ENCODE measurements around the gene FNDC10.
"Not testable (repeated sequence)": the region's sequence is repeated elsewhere in the genome, so short reads cannot be mapped to it uniquely, and the experiment has no call there.

FNDC10 gene

GRCh38 chr1:1599935-1600860 lies at the start of gene FNDC10:
FNDC10 (minus strand) TSS chr1:1600135; CDS start chr1:1600015, 120 bp downstream.
- Histone ChIP-seq H3K27me3 (peaks cover 39 to 72% (median 53%) of the 10 kb centered on the region in 11 experiments), H3K9ac (peak within 1 kb of the TSS in 10 of 11 experiments; percentile 32 to 62 (median 52); a peak in 18 of 22 replicates), H3K4me1 (peaks cover 41 to 79% (median 73%) of the 10 kb centered on the region in 10 experiments), H3K4me2 (peak within 1 kb of the TSS; percentile 82 to 94 (median 90)), H3K27ac (no peak within 1 kb of the TSS), H3K9me3 (replicated peaks in 1 of 11) (no peaks in the 10 kb centered on the region), H4K20me1 (peaks cover 0 to 31% (median 9%) of the 10 kb centered on the region in 11 experiments; a peak in 12 of 22 replicates), H3K4me3 (peak within 1 kb of the TSS; percentile 55 to 75 (median 61)), H3K36me3 (no peaks in the 10 kb centered on the region)
- TF ChIP-seq Cebpa-rat (IDR thresholded peaks at IDR 0.05) = no peak

- not testable (repeated sequence) for H3K4me2 ChIP-seq; H3K9ac ChIP-seq; H3K27me3 ChIP-seq; H3K4me3 ChIP-seq; H3K9me3 ChIP-seq (replicated peaks in 1 of 11); H3K4me1 ChIP-seq; H3K27ac ChIP-seq
- peaks cover 0 to 12% (median 0%) of the 10 kb centered on the region in 11 experiments; a peak in 2 of 22 replicates for H4K20me1 ChIP-seq
- peaks cover 67 to 79% (median 71%) of the 10 kb centered on the region in 11 experiments for H3K36me3 ChIP-seq
Observed at GRCh38 chr1:1648265-1648664, 48.3 kb upstream of the FNDC10 start.

GRCh38 chr1:1647567-1648241 lies 47.8 kb upstream of the FNDC10 start:
- H3K4me3 ChIP-seq; H3K4me2 ChIP-seq; H3K4me1 ChIP-seq; H3K9ac ChIP-seq; H3K9me3 ChIP-seq (replicated peaks in 1 of 11); H3K27ac ChIP-seq; H3K27me3 ChIP-seq: not testable (repeated sequence)
- Histone ChIP-seq H4K20me1 (peaks cover 0 to 12% (median 0%) of the 10 kb centered on the region in 11 experiments; a peak in 2 of 22 replicates), H3K36me3 (peaks cover 62 to 74% (median 66%) of the 10 kb centered on the region in 11 experiments)

DNA sequence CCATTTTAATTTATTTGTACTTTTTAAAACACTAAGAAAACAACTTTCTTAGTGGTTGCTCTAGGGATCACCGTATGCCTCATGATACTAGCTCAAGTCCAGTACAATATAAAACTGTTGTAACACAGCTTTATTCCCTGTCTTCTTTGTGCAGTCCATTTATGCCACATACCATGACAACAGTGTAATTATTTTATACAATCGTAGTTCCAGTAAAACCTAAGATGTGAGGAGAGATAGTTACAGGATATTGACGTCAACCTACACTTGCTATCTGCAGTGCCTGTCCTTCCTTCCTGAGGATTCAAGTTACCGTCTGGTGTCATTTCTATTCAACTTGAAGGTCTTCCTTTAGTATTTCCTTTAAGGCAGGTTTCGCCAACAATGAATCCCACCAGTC lies 46.4 kb upstream of the FNDC10 start:
- H3K9me3 ChIP-seq (replicated peaks in 1 of 11); H3K9ac ChIP-seq; H3K27me3 ChIP-seq; H3K27ac ChIP-seq; H3K4me3 ChIP-seq; H3K4me1 ChIP-seq; H3K4me2 ChIP-seq: not testable (repeated sequence)
- peaks cover 48 to 60% (median 52%) of the 10 kb centered on the region in 11 experiments for H3K36me3 ChIP-seq
- H4K20me1 ChIP-seq = peaks cover 0 to 12% (median 0%) of the 10 kb centered on the region in 11 experiments; a peak in 1 of 22 replicates

GRCh38 chr1:1640711-1641461 lies 41.0 kb upstream of the FNDC10 start:
- not testable (repeated sequence) for H3K9ac ChIP-seq; H3K27ac ChIP-seq; H3K27me3 ChIP-seq; H3K9me3 ChIP-seq (replicated peaks in 1 of 11); H3K4me2 ChIP-seq; H3K4me1 ChIP-seq; H3K4me3 ChIP-seq
- Histone ChIP-seq H3K36me3 (peaks cover 15 to 39% (median 24%) of the 10 kb centered on the region in 11 experiments), H4K20me1 (peaks cover 0 to 12% (median 0%) of the 10 kb centered on the region in 11 experiments; a peak in 3 of 22 replicates)

DNA sequence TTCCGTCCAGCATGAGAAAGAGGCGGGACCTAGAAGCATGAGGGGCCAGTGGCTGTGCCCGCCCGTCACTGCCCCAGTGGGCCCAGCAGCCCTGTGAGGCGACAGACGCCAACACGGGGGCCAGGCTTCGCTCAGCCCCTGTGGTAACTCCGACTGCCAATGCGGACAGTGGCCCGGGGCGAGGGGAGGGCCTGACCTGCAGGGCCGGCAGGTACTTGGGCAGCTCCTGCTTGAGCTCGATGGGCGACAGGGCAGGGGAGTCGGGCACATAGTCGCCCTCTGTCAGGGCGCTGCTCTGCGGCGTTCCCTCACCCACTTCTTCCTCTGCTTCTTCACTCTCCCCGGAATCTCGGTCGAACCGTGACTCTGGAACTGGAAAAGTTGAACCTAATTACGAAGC lies 40.1 kb upstream of the FNDC10 start:
- H3K4me2 ChIP-seq; H3K27ac ChIP-seq; H3K9ac ChIP-seq; H3K9me3 ChIP-seq (replicated peaks in 1 of 11); H3K27me3 ChIP-seq; H3K4me3 ChIP-seq; H3K4me1 ChIP-seq: not testable (repeated sequence)
- Histone ChIP-seq H3K36me3 (peaks cover 12 to 35% (median 21%) of the 10 kb centered on the region in 11 experiments; a peak in 20 of 22 replicates), H4K20me1 (peaks cover 0 to 12% (median 0%) of the 10 kb centered on the region in 11 experiments; a peak in 3 of 22 replicates)

GRCh38 chr1:1639368-1639767 lies 39.4 kb upstream of the FNDC10 start:
- Histone ChIP-seq H4K20me1 (peaks cover 0 to 12% (median 0%) of the 10 kb centered on the region in 11 experiments; a peak in 3 of 22 replicates), H3K36me3 (peaks cover 12 to 35% (median 21%) of the 10 kb centered on the region in 11 experiments; a peak in 20 of 22 replicates)
- H3K4me2 ChIP-seq; H3K27ac ChIP-seq; H3K4me3 ChIP-seq; H3K4me1 ChIP-seq; H3K9me3 ChIP-seq (replicated peaks in 1 of 11); H3K9ac ChIP-seq; H3K27me3 ChIP-seq: not testable (repeated sequence)

GRCh38 chr1:1638528-1638927 lies 38.6 kb upstream of the FNDC10 start:
- H3K4me1 ChIP-seq; H3K27ac ChIP-seq; H3K4me2 ChIP-seq; H3K27me3 ChIP-seq; H3K9me3 ChIP-seq (replicated peaks in 1 of 11); H3K4me3 ChIP-seq; H3K9ac ChIP-seq: not testable (repeated sequence)
- H3K36me3 ChIP-seq = peaks cover 12 to 35% (median 21%) of the 10 kb centered on the region in 11 experiments; a peak in 20 of 22 replicates
- peaks cover 0 to 12% (median 0%) of the 10 kb centered on the region in 11 experiments; a peak in 3 of 22 replicates for H4K20me1 ChIP-seq

DNA sequence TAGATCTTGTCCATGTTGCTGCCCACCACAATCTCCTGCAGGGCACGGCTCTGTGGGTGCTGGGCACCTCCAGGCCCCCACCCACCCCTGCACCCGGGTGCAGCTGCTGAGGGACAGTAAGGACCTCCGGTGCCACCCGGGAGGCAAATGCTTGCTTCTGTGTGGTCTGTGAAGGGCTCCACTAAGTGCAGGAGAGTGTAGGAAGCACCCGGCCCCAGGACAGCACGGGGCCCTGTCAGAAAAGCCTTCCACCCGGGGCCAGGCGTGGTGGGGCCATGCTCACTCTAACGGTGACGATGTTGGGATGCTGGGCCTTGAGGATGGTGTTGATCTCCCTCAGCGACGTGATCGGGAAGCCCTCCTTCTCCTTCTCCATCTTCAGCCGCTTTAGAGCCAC lies 37.5 kb upstream of the FNDC10 start:
- H3K4me1 ChIP-seq; H3K9me3 ChIP-seq (replicated peaks in 1 of 11); H3K4me3 ChIP-seq; H3K27me3 ChIP-seq; H3K4me2 ChIP-seq; H3K9ac ChIP-seq; H3K27ac ChIP-seq: not testable (repeated sequence)
- Histone ChIP-seq H4K20me1 (peaks cover 0 to 12% (median 0%) of the 10 kb centered on the region in 11 experiments; a peak in 3 of 22 replicates), H3K36me3 (peaks cover 12 to 35% (median 21%) of the 10 kb centered on the region in 11 experiments; a peak in 20 of 22 replicates)

DNA sequence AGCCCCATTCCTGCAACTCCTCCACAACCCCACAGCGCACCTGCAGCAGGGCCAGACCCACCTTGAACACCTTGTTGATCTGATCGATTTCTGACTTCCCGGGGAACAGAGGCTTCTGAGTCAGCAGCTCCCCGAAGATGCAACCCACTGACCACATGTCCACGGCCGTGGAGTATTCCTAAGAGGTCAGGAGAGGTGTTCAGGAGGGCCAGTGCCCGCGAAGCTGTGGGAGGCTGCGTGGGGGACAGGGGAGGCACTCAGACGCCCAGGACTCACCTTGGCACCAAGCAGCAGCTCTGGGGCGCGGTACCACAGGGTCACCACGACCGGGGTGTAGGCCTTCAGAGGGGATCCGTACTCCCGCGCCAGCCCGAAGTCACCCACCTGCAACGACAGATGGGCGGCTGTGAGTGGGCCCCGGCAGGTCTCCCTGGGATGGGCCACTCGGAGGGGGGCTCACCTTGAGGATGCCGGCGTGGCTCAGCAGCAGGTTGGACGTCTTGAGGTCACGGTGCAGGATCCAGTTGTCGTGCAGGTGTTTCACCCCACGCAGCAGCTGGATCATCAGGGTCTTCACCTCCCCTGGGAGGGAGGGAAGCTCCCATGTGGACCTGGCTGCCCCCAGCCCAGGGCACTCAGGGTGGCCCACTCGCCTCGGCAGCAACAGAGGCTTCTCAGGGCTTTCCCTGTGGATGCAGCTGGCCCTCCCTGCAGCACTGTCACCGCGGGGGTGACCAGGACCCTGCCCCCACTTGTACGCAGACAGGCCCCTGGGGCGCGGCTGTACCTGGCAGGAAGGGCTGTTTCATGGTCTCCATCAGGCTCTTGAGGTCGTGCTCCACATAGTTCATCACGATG lies 36.9 kb upstream of the FNDC10 start:
- H4K20me1 ChIP-seq = peaks cover 0 to 17% (median 3%) of the 10 kb centered on the region in 11 experiments; a peak in 6 of 22 replicates
- H3K9ac ChIP-seq; H3K4me1 ChIP-seq; H3K4me2 ChIP-seq; H3K9me3 ChIP-seq (replicated peaks in 1 of 11); H3K27me3 ChIP-seq; H3K27ac ChIP-seq; H3K4me3 ChIP-seq: not testable (repeated sequence)
- H3K36me3 ChIP-seq = peaks cover 12 to 35% (median 21%) of the 10 kb centered on the region in 11 experiments; a peak in 20 of 22 replicates

DNA sequence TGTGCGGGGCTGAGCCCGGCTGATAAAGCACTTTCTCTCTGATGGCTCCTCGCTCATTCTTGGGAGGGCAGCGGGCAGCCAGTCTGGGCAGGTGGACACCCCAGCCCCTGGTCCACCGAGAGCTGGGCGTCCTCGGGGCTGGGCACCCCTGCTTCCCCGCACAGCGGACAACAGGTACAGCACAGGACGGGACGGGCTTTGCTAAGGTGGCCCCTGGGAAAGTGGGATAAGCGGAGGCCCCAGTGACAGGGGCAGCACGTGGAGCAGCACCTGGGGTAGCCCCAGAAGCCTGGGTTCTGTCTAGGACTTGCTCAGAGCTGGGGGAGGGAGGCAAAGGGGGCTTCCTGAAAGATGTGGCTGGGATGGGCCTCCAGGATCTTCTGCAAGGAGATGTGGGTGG lies 34.7 kb upstream of the FNDC10 start:
- H3K9ac ChIP-seq; H3K4me3 ChIP-seq; H3K27ac ChIP-seq; H3K4me2 ChIP-seq; H3K9me3 ChIP-seq (replicated peaks in 1 of 11): not testable (repeated sequence)
- Histone ChIP-seq H4K20me1 (peaks cover 0 to 32% (median 6%) of the 10 kb centered on the region in 11 experiments; a peak in 6 of 22 replicates), H3K4me1 (peaks cover 4 to 19% (median 18%) of the 10 kb centered on the region in 10 experiments; a peak in 17 of 20 replicates), H3K27me3 (peaks cover 21 to 28% (median 22%) of the 10 kb centered on the region in 11 experiments), H3K36me3 (peaks cover 12 to 29% (median 19%) of the 10 kb centered on the region in 11 experiments; a peak in 20 of 22 replicates)
